Muscle of arm (tissue), 12 donors: Measurements from ENCODE around the gene KCNAB2. TPM values are rescaled to one million over a fixed set of nuclear protein-coding genes. Genes with fewer than 3 reads are reported as not detected.

Source experiments
- DNase-seq: peaks from one replicate; pipeline ENCODE4 v3.0.0-alpha.2; 2013
- polyA plus RNA-seq, 12 donors: library from polyadenylated mRNA; unstranded; fragments of 120-200 nt; gene quantifications; one replicate each; pipeline ENCODE4 v1.2.1, GENCODE V29; 2013; ENCODE audit not compliant: insufficient read length in 12 of 12

The KCNAB2 gene
- polyA plus RNA-seq, 12 donors = 3.6 to 15.4 (median 4.6) TPM; not detected in 1

- no peak for DNase-seq
Observed at GRCh38 chr1:6148497-6149241, 103.0 kb downstream of the KCNAB2 start.

GRCh38 chr1:6149597-6149996 is 103.9 kb downstream of the KCNAB2 start:
- DNase-seq = no peak

GRCh38 chr1:6150006-6150938 is 104.6 kb downstream of the KCNAB2 start:
- no peak for DNase-seq

Other genes with a start within 250 kb of the KCNAB2 start
- 1 to 10 TPM in 10 of 12 donors, not detected in 2; 3.1 to 7.4 (median 3.7) TPM for gene NPHP4, start 53.5 kb upstream of the KCNAB2 start, polyA plus RNA-seq
- 1 to 10 TPM in 1 of 12 donors, under 1 TPM in 10, not detected in 1; 0.13 to 1.5 (median 0.22) TPM for gene CHD5, start 134.4 kb downstream of the KCNAB2 start, polyA plus RNA-seq
- gene RPL22, start 153.7 kb downstream of the KCNAB2 start, polyA plus RNA-seq = 100 to 1,000 TPM in 11 of 12 donors, not detected in 1; 524 to 757 (median 665) TPM
- 10 to 100 TPM in 10 of 12 donors, 1 to 10 TPM in 1, not detected in 1; 7.8 to 48.0 (median 21.1) TPM for gene RNF207, start 160.2 kb downstream of the KCNAB2 start, polyA plus RNA-seq
- 10 to 100 TPM in 11 of 12 donors, not detected in 1; 35.0 to 49.0 (median 43.9) TPM for gene ICMT, start 190.1 kb downstream of the KCNAB2 start, polyA plus RNA-seq
- not detected for gene HES3, start 198.3 kb downstream of the KCNAB2 start, polyA plus RNA-seq
- gene GPR153, start 215.2 kb downstream of the KCNAB2 start, polyA plus RNA-seq = 10 to 100 TPM in 11 of 12 donors, not detected in 1; 12.2 to 22.5 (median 16.8) TPM